MM.1S (cell line): ENCODE data around the gene PLIN4.
"Not testable (repeated sequence)": the region's sequence is repeated elsewhere in the genome, so short reads cannot be mapped to it uniquely, and the experiment has no call there.

Source experiments
- DNase-seq: peaks from one replicate; pipeline ENCODE4 v3.0.0-alpha.2; 2015
- H2AFZ ChIP-seq: fragments of 300-600 bp; sonication (generic); 2 replicates; pipeline ENCODE4 v1.6.0; 2016; ENCODE audit warnings: antibody characterized with exemption, low read length
- H3F3A ChIP-seq: fragments of 300-600 bp; sonication (generic); 2 replicates; pipeline ENCODE4 v1.6.1; 2016; ENCODE audit warnings: mild to moderate bottlenecking, antibody characterized with exemption, low read length, moderate library complexity, mixed read lengths; ENCODE audit not compliant: insufficient read depth
- H3K27ac ChIP-seq: fragments of 300-600 bp; sonication (generic); 2 replicates; pipeline ENCODE4 v1.5.1; 2016; ENCODE audit warnings: mild to moderate bottlenecking, low read length
- H3K27me3 ChIP-seq: fragments of 300-600 bp; sonication (generic); replicated peaks from 2 replicates; pipeline ENCODE4 v1.6.0; 2016; ENCODE audit warnings: low read length; ENCODE audit not compliant: insufficient read depth
- H3K36me3 ChIP-seq: fragments of 300-600 bp; sonication (generic); replicated peaks from 2 replicates; pipeline ENCODE4 v1.6.1; 2016; ENCODE audit warnings: mild to moderate bottlenecking, low read length, mixed read lengths; ENCODE audit not compliant: insufficient read depth
- H3K4me1 ChIP-seq: fragments of 300-600 bp; sonication (generic); 2 replicates; pipeline ENCODE4 v1.6.1; 2016; ENCODE audit warnings: low read length, mixed read lengths
- H3K4me2 ChIP-seq: fragments of 300-600 bp; sonication (generic); 2 replicates; pipeline ENCODE4 v1.6.0; 2016; ENCODE audit warnings: low read depth, low read length
- H3K4me3 ChIP-seq: fragments of 300-600 bp; sonication (generic); 2 replicates; pipeline ENCODE4 v1.5.1; 2016; ENCODE audit warnings: low read length, mixed read lengths
- H3K79me2 ChIP-seq: fragments of 300-600 bp; sonication (generic); 2 replicates; pipeline ENCODE4 v1.6.1; 2016; ENCODE audit warnings: mixed run types, low read length, mixed read lengths
- H3K9ac ChIP-seq: fragments of 300-600 bp; sonication (generic); 2 replicates; pipeline ENCODE4 v1.6.1; 2016; ENCODE audit warnings: low read length, mixed read lengths
- H3K9me2 ChIP-seq: fragments of 300-600 bp; sonication (generic); replicated peaks from 2 replicates; pipeline ENCODE4 v1.6.1; 2016; ENCODE audit warnings: mild to moderate bottlenecking, low read length, mixed read lengths; ENCODE audit not compliant: insufficient read depth
- H3K9me3 ChIP-seq: fragments of 300-600 bp; sonication (generic); replicated peaks from 2 replicates; pipeline ENCODE4 v1.6.1; 2016; ENCODE audit warnings: mild to moderate bottlenecking, low read length, mixed read lengths; ENCODE audit not compliant: insufficient read depth
- H4K20me1 ChIP-seq: fragments of 300-600 bp; sonication (generic); 2 replicates; pipeline ENCODE4 v1.6.1; 2016; ENCODE audit warnings: mild to moderate bottlenecking, low read length, moderate library complexity, mixed read lengths; ENCODE audit not compliant: insufficient read depth
- EZH2 ChIP-seq: fragments of 300-600 bp; sonication (generic); optimal IDR thresholded peaks from 2 replicates; pipeline ENCODE3; 2017; ENCODE audit warnings: low read depth, mild to moderate bottlenecking, antibody characterized with exemption, low read length, mixed read lengths
- EZH2phosphoT487 ChIP-seq: fragments of 300-600 bp; sonication (generic); IDR thresholded peaks from 2 replicates; pipeline ENCODE4 v1.6.1; 2018; ENCODE audit warnings: antibody characterized with exemption, low read length
- TF ChIP-seq, protein P1 (sequence below): fragments of 300-600 bp; sonication (generic); IDR thresholded peaks from 2 replicates; pipeline ENCODE4 v1.5.1; 2016; ENCODE audit warnings: antibody characterized with exemption, low read length, mixed read lengths

Gene PLIN4

DNA sequence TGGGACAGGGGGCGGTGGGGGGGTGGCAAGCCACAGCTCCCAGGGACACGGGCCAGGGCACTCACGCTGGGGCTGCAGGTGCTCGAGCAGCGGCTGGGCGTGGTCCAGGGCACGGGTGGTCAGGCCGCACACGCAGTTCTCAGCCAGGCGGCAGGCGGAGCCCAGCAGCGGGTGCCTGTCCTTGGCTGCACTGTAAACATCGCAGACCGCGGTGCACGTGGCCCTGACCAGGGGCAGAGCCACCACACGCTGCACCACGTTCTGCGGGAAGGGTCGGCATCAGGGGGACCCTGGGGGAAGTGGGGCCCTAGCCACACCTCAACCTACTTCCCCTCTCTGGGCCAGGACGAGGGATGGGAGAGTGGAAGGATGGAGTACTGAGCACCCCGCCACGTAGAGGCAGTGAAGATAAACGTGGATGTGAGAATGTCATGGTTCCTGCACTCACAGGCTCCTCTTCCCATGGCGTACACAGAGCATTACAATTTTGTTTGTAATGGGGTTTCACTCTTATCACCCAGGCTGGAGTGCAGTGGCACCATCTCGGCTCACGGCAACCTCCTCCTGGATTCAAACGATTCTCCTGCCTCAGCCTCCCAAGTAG is 13.4 kb upstream of the PLIN4 start:
- Histone ChIP-seq H3K9me3 (no peaks in the 10 kb centered on the region), H3K9me2 (no peaks in the 10 kb centered on the region), H3K27ac (no peak overlapping the region), H3F3A (no peaks in the 10 kb centered on the region), H3K4me2 (no peak overlapping the region), H3K9ac (no peak overlapping the region), H3K4me3 (no peak overlapping the region), H3K4me1 (no peaks in the 10 kb centered on the region), H4K20me1 (no peaks in the 10 kb centered on the region), H3K79me2 (no peaks in the 10 kb centered on the region), H3K27me3 (peaks cover 94% of the 10 kb centered on the region), H3K36me3 (no peaks in the 10 kb centered on the region), H2AFZ (no peak overlapping the region)
- TF ChIP-seq EZH2 (no peak), EZH2phosphoT487 (no peak)
- TF ChIP-seq, protein P1, sequence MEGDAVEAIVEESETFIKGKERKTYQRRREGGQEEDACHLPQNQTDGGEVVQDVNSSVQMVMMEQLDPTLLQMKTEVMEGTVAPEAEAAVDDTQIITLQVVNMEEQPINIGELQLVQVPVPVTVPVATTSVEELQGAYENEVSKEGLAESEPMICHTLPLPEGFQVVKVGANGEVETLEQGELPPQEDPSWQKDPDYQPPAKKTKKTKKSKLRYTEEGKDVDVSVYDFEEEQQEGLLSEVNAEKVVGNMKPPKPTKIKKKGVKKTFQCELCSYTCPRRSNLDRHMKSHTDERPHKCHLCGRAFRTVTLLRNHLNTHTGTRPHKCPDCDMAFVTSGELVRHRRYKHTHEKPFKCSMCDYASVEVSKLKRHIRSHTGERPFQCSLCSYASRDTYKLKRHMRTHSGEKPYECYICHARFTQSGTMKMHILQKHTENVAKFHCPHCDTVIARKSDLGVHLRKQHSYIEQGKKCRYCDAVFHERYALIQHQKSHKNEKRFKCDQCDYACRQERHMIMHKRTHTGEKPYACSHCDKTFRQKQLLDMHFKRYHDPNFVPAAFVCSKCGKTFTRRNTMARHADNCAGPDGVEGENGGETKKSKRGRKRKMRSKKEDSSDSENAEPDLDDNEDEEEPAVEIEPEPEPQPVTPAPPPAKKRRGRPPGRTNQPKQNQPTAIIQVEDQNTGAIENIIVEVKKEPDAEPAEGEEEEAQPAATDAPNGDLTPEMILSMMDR: no peak
- DNase-seq: no peak

DNA sequence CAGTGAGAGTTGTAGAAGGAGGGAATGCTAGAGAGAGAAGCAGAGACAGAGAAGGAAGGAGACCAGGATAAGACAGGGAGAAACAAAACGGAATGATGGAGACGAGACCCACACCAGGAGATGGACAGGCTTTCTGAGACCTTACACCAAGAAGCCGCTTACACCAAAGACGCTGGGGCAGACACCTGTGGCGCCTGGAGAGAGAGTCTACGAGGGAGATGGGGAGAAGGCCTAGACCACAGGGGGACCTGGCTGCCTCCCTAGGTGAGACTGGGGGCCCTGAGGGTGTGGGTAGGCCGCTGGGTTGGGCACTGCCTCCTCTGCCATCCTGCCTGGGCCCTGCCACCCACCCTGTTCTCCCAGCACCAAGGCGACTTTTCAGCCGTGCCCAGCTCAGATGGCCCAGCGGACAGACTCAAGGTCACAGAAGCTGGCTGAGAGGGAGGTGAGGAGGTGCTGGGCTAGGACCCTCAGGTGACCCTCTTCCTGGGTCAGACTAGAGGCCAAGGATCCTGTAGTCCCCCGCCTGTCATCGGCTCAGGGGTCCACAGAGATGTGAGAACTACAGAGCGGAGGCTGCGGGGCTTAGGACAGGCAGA is 11.7 kb upstream of the PLIN4 start:
- Histone ChIP-seq H3K4me3 (no peak overlapping the region), H2AFZ (no peak overlapping the region), H3K27ac (no peak overlapping the region), H3K4me1 (no peaks in the 10 kb centered on the region), H3K27me3 (peaks cover 96% of the 10 kb centered on the region), H3K79me2 (no peaks in the 10 kb centered on the region), H4K20me1 (no peaks in the 10 kb centered on the region), H3K9me3 (no peaks in the 10 kb centered on the region), H3K9me2 (no peaks in the 10 kb centered on the region), H3K36me3 (no peaks in the 10 kb centered on the region), H3F3A (no peaks in the 10 kb centered on the region), H3K4me2 (no peak overlapping the region), H3K9ac (no peak overlapping the region)
- DNase-seq: no peak
- no peak for TF ChIP-seq EZH2
- TF ChIP-seq EZH2phosphoT487: no peak
- TF ChIP-seq, protein P1: no peak

DNA sequence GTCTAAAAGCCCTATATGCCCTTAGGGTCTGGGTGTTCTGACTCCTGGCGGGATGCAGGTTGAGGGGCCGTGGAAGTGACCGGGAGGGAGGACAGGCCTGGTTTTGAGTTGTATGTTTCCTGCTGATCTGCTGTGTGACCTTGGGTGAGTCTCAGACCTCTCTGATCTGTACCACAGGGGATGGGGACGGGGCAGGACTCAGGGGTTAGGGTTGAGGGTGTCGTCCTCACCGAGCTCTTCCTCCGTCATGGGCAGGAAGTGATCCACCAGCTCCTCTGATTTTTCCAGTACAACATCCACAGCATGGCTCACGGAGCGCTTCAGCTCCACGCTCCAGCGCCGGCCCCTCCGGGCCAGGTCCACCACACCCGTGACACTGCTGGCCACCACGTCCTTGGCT is 10.6 kb upstream of the PLIN4 start:
- Histone ChIP-seq H4K20me1 (no peaks in the 10 kb centered on the region), H3K9me2 (no peaks in the 10 kb centered on the region), H3K36me3 (no peaks in the 10 kb centered on the region), H3K27me3 (peaks cover 95% of the 10 kb centered on the region), H3K79me2 (no peaks in the 10 kb centered on the region), H3K4me1 (no peaks in the 10 kb centered on the region), H3K9me3 (no peaks in the 10 kb centered on the region), H3K4me2 (no peak overlapping the region), H3K9ac (no peak overlapping the region), H3K27ac (no peak overlapping the region), H2AFZ (no peak overlapping the region), H3F3A (no peaks in the 10 kb centered on the region), H3K4me3 (no peak overlapping the region)
- DNase-seq: no peak
- TF ChIP-seq EZH2phosphoT487 (no peak), EZH2 (no peak)
- TF ChIP-seq, protein P1: no peak

DNA sequence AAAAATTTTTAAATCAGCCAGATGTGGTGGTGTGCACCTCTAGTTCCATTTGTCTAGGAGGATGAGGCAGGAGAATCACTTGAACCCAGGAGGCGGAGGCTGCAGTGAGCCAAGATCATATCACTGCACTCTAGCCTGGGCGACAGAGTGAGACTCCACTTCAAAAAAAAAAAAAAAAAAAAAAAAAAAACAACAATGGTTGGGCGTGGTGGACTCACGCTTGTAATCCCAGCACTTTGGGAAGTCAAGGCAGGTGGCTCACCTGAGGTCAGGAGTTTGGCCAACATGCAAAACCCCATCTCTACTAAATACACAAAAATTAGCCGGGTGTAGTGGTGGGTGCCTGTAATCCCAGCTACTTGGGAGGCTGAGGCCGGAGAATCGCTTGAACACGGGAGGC is 9.1 kb upstream of the PLIN4 start:
- H3K79me2 ChIP-seq: not testable (repeated sequence)

More for the DNA sequence above, 9.1 kb upstream of the PLIN4 start:
- not testable (repeated sequence) for H4K20me1 ChIP-seq, H3K9me2 ChIP-seq, H3K9ac ChIP-seq, H3K36me3 ChIP-seq, H3K4me3 ChIP-seq, H3K4me2 ChIP-seq, H3F3A ChIP-seq, H3K9me3 ChIP-seq, H2AFZ ChIP-seq, H3K4me1 ChIP-seq, H3K27ac ChIP-seq, DNase-seq
- H3K27me3 ChIP-seq: peaks cover 93% of the 10 kb centered on the region
